ENCODE results near the gene THSD4. TPM values are rescaled to one million over a fixed set of nuclear protein-coding genes. Genes with fewer than 3 reads are reported as not detected.

Gene THSD4
- total RNA-seq, 6 experiments from 2014 or later = 5.2 to 21.8 (median 13.7) TPM

- ATAC-seq = no peak
- intact Hi-C loops (cut with DNase I) = no loop called here
- Histone ChIP-seq H3K36me3 (no peaks in the 10 kb centered on the region), H3K4me3 (no peak overlapping the region), H3K27ac (no peak overlapping the region), H3K4me1 (no peaks in the 10 kb centered on the region), H3K27me3 (no peaks in the 10 kb centered on the region), H3K9me3 (no peaks in the 10 kb centered on the region)
- TF ChIP-seq CTCF (IDR thresholded peaks at IDR 0.05) (no peak), POLR2A (IDR thresholded peaks at IDR 0.05) (no peak)
- 51% methylated on average over 2 of the region's 2 CpGs for WGBS (ENCODE audit: insufficient coverage, low coverage, low lambda C conversion rate, missing lambda C conversion rate)
- no peak for DNase-seq
Observed at GRCh38 chr15:71250936-71251583, 135.8 kb downstream of the THSD4 start.

GRCh38 chr15:71251584-71252043, 136.3 kb downstream of the THSD4 start:
- no peak overlapping the region for H3K27ac ChIP-seq
- WGBS (ENCODE audit: insufficient coverage, low coverage, low lambda C conversion rate, missing lambda C conversion rate) = 81% methylated on average over 4 of the region's 4 CpGs
- intact Hi-C loops (cut with DNase I) = no loop called here
- ATAC-seq = no peak
- H3K4me3 ChIP-seq = no peak overlapping the region
- no peaks in the 10 kb centered on the region for H3K9me3 ChIP-seq
- H3K27me3 ChIP-seq = no peaks in the 10 kb centered on the region
- no peaks in the 10 kb centered on the region for H3K36me3 ChIP-seq
- no peak for DNase-seq
- H3K4me1 ChIP-seq = no peaks in the 10 kb centered on the region
- TF ChIP-seq POLR2A (IDR thresholded peaks at IDR 0.05) (no peak), CTCF (IDR thresholded peaks at IDR 0.05) (no peak)

GRCh38 chr15:71252044-71252739, 136.9 kb downstream of the THSD4 start:
- DNase-seq = no peak
- H3K36me3 ChIP-seq = no peaks in the 10 kb centered on the region
- no peaks in the 10 kb centered on the region for H3K4me1 ChIP-seq
- TF ChIP-seq POLR2A (IDR thresholded peaks at IDR 0.05) = no peak
- TF ChIP-seq CTCF (IDR thresholded peaks at IDR 0.05) = no peak
- no peaks in the 10 kb centered on the region for H3K27me3 ChIP-seq
- ATAC-seq = peak in 1 of 4 donors; percentile 28
- H3K9me3 ChIP-seq = no peaks in the 10 kb centered on the region
- intact Hi-C loops (cut with DNase I) = no loop called here
- H3K4me3 ChIP-seq = no peak overlapping the region
- no peak overlapping the region for H3K27ac ChIP-seq
- 91% methylated on average over 6 of the region's 6 CpGs for WGBS (ENCODE audit: insufficient coverage, low coverage, low lambda C conversion rate, missing lambda C conversion rate)

- H3K27me3 ChIP-seq = no peaks in the 10 kb centered on the region
- DNase-seq (no peak), ATAC-seq (no peak)
- intact Hi-C loops (cut with DNase I) = no loop called here
- H3K4me3 ChIP-seq = no peak overlapping the region
- H3K36me3 ChIP-seq = no peaks in the 10 kb centered on the region
- 100% methylated on average over 3 of the region's 3 CpGs for WGBS (ENCODE audit: insufficient coverage, low coverage, low lambda C conversion rate, missing lambda C conversion rate)
- H3K9me3 ChIP-seq = no peaks in the 10 kb centered on the region
- H3K27ac ChIP-seq = no peak overlapping the region
- TF ChIP-seq CTCF (IDR thresholded peaks at IDR 0.05) = no peak
- TF ChIP-seq POLR2A (IDR thresholded peaks at IDR 0.05) = no peak
- H3K4me1 ChIP-seq = no peaks in the 10 kb centered on the region
Observed at GRCh38 chr15:71252740-71253047, 137.4 kb downstream of the THSD4 start.
